ENCODE data around the gene H2BK1.
A peak's percentile ranks its signal among the peaks of the same experiment; 100 is the strongest.

The H2BK1 gene

DNA sequence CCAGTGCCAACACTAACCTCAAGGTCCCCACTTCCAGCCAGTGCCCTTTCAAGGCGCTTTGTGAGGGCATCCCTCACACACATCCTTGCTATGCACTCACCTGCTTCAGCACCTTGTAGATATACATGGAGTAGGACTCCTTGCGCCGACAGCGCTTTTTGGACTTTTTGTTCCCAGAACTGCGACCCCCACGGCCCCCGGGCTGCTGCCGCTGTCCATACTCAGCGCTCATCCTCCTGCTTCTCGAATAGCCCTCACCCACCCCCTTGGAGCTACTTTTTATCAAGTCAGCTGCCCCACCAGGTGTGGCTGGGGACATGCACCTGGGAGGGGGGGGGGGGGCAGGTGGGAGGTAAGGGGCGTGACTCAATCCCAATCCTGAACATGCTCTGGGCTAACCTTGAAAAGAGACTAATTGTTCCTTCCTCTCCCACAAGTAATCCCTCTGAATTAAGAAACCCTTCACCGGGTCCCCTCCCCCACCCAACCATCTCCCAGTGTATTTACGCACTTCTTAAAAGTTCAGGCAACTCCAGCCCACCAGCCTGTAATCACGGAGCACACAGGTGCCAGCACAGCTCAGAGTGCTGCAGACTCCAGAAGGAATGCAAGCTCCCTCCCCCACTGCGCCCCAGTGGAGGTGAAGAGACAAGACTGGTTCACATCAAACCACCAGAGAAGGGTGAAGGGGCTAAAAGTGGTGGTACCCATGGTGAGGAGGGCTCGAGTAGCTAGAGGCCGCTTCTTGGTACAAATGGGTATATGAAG lies at the start of gene H2BK1:
Gene H2BK1 (minus strand): TSS at position 402 of the 768 bp plus-strand sequence. CDS start 170 bp downstream, at position 232.
- DNase-seq: no peak

DNA sequence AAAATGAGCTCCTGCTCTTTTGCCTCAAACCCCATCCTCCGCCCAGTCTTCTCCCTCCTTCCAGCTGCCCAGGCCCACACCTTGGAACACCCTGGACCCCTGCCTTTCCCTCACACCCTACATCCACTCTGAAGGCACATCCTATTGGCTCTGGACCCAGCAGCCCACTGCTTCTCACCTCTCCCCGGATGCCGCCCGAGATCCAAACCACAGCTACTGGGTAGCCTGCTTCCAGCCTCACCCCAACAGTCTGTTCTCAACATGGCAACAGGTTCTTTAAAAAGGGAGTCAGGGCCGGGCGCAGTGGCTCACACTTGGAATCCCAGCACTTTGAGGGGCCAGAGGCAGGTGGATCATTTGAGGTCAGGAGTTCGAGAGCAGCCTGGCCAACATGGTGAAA lies 47.7 kb upstream of the H2BK1 start:
- no peak for DNase-seq

DNA sequence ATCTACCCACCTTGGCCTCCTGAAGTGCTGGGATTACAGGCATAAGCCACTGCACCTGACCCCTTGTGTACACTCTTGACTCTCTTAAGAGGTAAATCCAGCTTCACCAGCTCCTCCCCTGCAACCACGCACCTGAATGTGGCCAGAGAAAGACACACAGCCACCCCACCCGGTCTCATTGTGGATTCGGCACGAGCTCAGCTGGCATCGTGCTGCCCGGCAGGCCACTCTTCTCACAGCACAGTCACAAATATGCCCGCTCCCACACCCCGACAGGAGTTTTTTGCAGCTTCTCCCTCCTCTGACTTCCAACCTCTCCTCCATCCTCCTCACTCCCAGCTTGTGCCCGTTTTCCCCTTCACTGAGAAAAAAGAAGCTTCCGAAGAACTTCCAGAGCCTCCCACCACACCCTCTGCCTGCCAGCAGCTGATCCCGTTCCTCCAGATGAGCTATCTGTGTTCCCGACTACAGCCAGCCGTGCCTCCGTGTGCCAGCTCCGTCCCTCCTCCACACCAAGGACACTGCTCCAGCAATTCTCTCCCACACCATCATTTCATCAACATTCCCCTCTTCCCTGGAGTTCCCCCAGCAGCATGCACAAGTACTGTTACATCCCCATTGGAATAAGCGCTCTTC lies 46.2 kb upstream of the H2BK1 start:
- DNase-seq: no peak

DNA sequence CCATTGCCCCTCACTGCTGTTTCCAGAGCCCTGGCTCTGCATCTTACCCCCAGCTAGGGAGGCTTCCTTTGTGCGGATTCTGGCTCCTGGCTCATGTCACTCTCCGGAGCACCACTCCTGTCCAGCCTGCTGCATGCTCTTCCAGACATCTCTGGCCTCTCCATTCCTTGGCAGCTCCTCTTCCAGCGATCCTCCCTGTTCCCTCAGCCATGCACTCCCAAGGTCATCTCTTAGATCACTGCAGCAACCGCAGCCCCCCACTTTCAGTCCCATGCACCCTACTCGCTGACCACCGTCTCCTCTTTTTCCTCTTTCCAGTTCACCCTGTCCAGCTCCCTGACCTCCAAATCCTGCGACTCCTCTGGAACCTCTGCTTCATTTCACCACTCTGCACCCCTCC lies 45.1 kb upstream of the H2BK1 start:
- DNase-seq: no peak

DNA sequence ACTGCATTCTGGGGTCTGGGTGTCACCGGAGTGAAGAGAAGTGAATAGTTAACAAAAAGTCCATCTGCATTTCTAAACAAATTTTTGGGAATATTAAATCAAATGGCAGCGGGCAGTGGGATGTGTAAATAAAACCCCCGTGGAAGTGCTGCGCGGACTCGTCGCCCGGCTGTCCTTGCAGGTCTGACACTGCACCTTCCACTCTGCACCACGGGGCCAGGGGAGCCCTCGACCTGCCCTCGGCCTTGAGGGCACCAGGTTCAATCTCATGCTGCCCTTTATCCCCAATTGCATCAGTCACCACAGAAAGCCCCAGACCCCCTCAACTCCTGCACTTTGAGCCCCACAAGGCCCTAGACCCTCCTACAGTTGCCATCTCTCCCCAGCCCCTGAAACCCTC lies 44.6 kb upstream of the H2BK1 start:
- no peak for DNase-seq

DNA sequence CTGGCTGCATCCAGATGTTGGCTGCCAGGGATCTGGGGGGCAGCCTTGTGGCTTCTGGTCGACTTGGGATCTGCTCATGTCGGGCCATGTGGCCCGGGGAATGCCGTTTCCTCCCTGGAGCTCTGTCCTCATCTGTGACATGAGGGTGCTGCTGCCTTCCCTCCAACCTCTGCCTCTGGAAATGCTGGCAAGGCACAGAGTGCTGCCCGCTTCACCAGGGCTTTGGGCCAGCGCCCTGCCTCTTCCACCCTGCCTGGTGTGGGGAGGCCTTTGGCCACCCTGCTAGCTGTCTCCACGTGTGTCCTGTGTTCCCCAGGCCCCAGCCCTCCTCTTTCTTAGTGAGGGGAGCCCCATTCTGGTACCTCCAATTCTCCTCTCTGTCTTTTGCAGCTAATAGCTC lies 44.0 kb upstream of the H2BK1 start:
- no peak for DNase-seq

DNA sequence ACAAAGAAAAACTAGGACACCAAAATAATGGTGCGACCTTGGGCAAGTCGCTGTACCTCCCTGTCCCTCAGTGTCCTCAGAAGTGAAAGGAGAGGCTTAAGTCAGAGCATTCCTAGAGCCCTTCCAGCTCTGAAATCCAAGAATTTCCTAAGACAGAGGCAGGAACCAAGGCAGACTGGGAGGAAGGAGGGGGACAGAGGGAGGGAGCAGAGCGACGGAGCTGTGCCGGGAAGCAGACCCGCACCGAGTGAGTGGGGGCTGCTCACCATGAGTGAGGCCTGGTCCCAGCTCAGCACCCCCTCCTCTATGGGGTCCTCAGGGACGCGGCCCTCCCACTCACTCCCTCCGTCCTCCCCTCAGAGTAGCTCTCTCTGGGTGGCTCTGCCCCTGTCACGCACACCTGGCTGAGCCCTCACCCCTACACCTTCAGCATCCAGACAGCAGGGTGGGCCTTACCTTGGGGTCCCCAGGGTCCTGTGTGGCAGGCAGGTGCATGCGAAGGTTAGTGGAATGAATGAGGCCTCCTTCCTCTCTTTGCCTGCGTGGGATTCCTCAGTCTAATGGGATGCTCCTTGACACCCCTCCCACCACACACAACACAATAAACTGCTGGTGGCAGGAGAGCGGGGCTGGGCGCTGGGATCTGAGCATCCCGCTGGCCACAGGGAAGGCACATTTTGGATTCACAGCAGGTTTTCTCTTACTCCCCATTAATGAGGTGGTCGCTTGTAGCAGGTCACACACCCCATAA lies 42.8 kb upstream of the H2BK1 start:
- DNase-seq: no peak

DNA sequence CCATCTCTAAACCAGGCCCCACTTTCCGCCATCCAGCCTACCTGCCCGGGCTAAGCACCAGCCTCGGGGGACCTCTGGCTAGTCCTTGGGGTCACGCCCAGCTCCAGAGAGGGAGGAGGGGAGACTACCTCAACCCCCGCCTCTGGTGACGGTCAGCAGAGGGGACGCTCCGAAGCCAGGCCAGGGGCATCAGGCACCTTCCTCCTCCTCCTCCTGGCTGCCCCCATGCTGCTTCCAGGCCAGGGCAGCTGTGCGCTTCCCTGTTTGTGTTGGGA lies 42.2 kb upstream of the H2BK1 start:
- DNase-seq: no peak

DNA sequence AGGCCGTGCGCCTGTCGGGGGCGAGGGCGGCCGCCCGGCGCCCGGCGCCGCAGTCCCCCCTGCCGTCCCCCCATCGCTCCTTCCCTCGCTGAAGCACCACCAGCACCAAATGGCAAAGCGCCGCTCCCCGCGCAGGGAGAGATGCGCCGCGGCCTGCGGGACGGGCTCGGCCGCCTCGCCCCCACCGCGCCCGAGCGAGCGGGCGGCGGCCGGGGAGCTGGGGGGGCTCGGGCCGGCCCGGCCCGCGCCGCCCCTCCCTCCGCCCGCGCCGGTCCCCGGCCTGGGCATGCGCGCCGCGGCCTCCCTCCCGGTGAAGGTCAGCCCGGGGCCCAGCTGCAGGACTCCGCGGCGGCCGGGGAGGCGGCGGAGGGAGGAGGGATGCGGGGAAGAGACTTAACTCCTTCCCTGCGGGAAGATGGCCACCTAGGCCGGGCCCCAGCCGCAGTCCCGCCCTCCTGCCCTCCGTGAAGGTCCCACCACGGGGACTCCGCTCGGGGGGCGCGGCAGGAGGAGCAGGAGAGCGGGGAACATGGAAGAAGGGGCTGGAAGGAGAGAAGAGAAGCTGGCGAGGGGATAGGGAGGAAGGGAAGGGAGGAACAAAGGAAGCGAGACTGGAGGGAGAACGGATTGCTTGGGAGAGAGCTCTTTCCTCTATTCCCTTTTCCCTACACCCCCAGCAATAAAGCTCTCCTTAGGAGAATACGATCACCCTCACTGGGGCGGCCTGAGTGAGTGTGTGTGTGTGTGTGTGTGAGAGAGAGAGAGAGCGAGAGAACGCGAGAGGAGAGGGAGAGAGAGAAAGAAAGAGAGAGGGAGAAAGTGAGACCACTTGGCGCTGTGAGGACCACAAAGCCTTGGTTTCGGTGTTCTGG lies 41.6 kb upstream of the H2BK1 start:
- no peak for DNase-seq

DNA sequence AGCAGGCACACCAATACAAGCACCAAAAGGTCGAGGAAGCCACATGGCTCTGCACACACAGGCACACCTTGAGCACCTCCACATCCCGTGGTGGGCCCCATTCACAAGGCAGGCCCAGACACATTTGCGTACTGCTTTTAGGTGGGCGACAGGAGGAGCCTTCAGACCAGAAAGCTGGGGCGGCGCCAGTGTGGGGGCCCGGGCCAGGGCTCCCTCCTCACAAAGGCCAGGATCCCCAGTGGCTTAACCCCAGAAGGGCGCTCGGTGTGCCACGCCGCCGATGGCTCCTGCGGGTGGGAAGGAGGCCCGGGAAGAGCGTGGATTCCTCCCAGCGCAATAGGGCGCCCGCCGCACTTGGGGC lies 41.0 kb upstream of the H2BK1 start:
- DNase-seq: no peak

DNA sequence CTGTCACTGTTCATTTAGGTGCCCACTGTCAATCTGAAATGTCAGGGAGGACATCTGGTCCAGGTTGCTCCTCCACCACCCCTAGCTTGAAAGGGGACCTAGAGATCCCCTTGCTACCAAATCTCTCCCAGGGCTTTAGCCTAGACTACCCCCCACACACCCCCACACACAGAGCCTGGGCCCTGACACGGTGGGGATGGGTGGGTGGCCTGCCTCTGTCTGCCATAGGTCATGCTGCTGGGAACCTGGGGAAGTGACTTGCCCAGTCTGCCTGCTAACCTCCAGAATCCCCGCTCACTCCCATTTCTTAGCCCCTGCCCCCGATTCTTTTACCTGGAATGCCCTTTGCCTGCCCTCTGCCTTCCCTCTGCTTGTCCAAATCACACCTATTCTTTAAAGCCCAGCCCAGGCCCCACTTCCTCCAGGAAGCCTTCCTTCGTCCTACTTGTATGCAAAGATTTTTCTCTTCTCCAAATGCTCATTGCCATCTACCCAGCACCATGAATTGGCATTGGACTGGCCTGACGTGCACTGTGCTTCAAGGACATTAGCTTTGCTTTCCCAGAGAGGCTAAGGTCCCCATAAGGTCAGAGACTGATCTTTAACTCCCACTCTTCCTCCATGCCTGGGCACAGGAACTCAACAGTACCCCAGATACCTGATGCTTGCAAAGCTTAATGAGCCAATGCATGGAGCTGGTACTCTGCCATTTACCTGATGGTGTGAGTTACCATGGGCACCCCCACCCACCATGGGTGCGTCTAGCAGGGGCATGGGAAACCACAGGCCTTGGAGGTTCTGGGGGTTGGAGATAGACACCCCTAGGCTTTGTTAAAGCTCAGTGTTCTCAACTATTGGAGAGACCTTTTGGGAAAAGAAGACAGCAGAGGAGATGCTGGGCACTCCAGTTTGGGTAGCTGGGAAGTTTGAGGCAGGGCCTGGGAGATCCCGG lies 40.2 kb upstream of the H2BK1 start:
- DNase-seq: no peak

DNA sequence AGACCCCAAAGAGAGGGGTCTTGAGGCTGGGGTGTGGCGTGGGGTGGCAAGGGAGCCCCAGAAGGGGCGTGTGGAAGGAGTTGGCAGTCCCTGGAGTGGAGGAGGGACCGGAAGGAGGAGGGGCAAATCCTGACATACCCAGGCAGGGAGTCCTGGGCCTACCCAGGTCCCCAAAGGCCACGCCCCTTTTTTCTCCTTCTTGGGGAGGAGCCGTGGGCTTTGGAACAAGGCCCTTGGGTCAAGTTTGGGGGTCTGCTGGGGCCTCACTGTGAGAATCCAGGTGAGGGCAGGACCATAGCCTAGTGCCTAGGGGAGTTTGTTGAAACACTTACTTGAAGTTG lies 39.4 kb upstream of the H2BK1 start:
- DNase-seq: no peak

DNA sequence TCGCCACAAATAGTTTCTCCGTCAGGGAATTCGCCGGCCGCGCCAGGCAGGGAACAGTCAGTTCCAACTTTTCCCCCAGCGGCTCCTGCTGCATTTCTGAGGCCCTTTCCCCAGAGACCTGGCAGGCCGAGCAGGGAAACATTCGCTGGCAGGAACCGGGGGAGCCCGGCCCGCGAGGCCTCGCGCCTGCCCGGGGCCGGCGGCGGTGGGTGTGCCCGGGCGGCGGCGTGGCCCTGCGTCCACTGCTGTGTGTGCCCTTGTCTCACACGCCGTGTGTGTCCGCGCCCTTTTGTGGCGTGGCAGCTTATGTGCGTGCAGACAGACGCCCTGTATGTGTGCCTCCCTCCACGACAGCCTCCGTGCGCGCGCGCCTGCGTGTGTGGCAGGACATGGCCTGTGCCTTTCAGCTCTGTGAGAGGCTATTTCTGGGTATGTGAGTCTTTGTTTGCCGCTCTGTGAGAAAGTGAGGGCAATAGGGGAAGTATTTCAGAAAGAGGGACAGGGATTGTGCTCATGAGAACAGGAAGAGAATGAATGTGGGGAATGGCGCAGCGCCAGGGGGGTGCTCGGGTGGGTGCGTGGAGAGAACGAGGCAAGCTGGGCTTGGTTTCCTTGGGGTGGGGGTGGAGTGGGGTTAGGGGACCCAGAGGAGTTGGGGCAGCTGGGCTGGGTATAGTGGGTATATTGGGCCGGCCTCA lies 38.9 kb upstream of the H2BK1 start:
- peak; percentile 35 for DNase-seq

DNA sequence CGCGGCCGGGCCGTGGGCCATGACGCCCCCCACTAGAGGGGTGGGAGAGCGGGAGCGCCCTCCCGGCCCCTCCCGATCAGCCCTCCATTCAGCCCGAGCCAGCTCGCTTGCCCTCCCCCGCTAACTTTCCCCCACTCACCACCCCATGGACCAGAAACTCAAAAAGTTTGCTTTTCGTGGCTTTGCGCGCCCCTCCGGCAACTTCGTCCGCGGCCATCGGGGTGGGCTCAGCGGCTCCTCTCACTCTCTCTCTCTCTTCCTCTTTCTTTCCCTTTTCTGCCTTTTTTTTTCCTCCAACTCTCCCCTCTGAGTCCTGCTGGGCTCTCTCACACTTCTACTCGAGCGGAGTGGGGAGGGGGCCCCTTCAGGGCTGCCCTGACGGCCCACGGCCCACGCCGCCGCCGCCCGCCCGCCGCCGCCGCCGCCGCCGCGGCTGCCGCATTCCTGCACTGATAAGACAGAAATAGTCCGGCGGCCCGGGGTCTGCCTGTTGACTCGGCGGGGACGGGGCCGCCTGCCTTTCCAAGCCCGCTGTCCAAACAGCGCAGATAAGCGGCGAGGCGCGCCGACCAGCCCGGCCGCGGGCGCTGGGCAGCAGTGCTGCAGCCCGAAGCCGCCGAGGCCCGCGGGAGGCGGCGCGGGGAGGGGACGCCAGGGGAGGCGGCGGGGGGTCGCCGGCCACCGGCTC lies 38.2 kb upstream of the H2BK1 start, which contains the start of gene SMARCD3:
Gene SMARCD3 (minus strand): TSS at position 349 of the 688 bp plus-strand sequence. CDS start 132 bp downstream, at position 217.
- DNase-seq: peak; percentile 31

DNA sequence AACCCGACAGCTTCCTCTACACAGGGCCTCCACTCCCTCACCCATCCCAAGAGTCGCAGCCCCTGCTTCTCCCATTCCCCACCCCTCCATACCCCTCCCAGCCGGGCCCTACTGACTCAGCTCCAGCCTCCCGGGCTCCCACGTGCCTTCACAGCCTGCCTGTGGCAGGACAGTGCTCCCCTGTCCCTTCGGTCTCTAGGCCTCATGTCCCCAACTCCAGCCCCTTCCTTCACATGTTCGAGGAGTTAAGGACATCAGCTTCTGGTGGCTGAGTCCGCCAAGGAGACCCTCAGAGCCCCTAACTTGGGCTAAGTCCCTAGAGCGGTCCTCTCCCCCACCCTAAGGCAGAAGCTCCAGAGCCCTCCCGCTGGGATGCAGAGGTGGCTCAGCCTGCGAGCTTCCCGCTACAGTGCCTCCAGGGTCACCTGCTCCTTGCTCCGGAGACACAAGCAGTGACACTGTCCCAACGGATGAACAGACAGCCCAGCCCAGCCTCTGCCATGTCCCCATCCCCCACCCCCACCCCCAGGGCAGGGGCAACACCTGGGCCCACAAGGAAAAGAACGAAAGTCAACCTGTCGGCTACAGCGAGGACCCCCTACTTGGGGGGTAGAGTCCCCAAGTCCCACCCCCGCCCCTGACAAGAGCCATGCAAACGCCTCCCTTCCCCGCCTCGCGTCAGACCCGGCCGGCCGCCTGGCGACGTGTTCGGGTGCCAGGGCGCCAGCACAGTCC lies 37.5 kb upstream of the H2BK1 start:
- no peak for DNase-seq

DNA sequence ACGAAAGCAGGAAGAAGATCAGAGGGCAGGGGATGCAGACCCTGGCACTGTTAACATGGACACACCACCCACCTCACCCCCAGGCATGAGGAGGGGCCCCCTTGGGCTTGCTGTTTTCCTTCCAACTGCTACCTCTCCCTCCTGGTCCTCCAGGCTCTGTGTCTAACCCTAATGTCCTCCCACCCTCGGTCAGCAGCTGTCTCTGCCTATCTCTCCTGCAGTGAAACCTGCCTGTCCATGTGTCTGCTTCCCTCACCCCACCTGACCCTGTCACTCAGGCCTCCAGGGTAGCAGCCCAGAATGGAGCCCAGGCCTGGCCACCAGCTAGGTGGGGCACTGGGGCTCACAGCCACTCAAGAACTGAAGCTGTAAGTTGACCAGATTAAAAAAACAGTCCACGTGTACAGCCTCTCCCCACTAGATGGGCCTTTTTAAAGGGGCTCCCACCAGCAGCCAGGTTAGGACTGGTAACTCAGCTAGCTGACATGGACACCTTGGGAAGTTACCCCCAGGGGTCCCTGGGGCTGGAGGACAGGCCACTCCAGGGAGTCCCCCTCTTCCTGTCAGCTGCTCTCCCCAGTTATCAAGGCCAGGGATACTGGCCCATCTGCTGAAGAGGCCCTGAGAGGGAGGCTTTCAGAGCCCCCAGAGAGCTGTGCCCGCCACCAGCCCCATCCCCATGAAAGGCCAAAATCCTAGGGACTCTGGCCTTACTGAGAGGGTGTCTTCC lies 36.7 kb upstream of the H2BK1 start:
- no peak for DNase-seq

DNA sequence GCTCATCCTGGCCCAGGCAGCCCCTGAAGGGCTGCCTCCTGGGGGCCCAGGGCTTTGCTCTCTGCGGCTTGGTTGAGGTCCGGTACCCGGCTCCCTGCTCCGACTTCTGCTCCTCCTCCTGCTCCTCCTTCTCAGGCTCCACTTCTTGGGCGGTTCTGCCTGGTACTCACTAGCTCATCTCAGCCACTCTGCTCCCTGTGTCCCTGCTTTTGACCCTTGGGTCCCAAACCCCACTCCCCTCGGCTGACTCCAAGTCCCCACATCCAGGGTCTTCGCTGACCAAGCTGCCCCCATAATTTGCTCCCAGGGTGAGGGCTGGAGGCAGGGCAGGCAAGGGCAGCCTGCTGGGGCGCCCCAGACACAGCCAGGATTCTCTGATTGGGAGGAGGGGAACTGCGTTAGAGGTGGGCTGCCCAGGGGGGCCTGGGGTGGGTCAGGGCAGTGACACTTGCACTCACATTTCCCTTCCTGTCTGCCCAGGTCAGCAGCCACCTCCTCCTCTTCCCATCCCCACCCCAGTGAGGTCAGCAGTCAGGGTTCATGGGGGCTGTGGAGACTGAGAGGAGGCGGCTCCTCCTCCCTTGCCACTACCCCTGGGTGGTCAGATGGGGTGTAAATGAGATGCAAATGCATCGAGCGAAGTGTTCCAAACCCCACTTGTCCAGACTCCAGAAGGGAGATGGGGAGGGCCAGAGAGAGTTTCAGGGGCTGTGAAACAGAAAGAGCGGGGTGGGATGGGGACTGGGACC lies 36.0 kb upstream of the H2BK1 start:
- no peak for DNase-seq

DNA sequence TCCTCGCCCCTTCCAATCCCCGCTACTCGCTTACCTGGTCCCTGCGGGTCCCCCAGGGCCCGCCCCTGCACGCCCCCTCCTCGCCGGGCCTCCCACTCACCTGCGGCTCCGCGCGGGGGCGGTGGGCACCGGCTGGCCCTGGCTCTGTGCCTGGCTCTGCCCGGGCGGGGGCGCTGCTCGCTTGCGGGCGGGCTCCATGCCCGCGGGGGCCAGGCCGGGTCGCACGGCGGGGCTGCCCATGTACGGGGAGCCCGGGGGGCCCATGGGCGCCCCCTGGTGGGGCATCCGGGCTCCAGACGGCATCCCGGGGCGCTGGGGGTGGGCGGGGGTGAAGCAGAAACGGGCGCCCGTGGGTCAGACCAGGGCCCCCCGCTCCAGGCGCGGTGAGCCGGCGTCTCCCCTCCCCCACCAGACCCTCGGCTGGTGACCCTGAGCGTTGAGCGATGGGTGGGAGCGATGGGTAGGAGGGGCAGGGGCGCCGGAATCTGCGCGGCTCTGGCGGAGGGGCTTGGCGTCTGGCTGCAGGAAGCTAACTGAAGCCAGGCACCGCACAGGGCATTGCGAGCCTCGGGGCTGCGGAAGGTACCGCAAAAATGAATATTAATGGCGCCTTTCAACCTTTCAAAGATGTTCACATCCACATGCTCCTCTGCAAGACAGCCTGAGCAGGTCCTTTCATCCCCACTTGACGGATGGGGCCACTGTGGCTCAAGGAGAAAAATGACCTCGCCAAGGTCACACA lies 35.2 kb upstream of the H2BK1 start:
- peak; percentile 52 for DNase-seq

Data from stimulated activated CD4-positive, alpha-beta T cell treated with anti-CD3 and anti-CD28 coated beads, Interleukin-4, amount 100 ng/mL, for 24 hours (primary cell).